HG03442 (cell line): ENCODE measurements around the gene PBX1.

Experiments used
- ATAC-seq: cut with Tn5 transposase; IDR thresholded peaks from one replicate; pipeline ENCODE4 v1.9.1; 2021; ENCODE audit warnings: mild to moderate bottlenecking, moderate library complexity; ENCODE audit not compliant: unreplicated experiment

PBX1 gene

DNA sequence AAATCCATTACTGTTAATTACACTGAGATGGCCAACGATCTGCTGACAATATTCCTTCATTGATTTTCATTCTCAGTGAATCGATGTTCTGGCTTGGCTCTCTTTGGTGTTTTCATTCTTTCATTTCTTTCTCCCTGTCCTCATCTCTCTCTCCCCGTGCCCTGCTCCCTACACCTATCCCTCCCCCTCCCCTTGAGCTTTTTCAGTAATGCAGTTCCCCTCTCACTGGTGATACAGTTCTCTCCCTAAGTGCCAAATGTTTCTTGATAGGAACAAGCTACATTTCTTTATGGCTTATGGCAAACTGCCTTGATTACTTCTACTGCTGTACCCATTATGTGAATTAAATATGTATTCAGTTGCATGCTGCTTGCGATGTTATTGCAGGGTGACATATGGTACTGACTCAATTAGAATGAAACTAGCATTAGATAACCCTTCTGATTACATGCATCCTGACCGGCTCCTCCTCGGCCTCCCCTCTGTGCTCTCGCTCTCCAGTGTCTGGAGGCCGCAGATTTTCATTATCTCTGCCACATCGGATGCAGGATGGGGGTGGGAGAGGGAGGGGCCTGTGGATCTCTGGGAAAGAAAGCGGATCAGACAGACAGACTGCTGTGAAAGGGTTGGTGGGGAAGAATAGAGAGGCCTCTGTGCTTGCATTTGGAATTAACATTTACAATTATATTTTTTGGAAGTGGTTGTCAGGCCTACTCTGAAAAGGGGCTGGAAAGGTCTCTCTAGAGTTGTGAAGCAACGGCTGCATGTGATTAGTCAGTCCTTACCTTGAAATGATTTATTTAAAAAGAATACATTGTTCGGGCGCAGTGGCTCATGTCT, 130.9 kb downstream of the PBX1 start:
- no peak for ATAC-seq

DNA sequence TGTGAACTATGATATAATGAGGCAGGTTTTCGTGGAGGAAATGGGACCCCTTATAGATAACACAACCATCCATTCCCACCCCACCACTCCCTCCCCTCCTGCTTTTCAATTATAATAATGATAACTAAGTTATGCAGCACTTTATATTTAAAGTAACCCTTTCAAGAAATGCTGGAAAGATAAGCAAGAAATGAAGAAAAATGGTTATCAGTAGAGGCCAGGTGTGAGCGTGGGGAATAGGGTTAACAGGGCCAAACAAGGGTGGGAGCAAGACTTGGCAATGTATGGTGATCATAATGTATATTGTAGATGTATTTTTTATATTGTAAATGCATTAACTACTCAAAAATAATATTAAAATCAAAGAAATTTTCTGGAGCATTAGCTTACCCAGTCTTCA, 133.4 kb downstream of the PBX1 start:
- no peak for ATAC-seq

DNA sequence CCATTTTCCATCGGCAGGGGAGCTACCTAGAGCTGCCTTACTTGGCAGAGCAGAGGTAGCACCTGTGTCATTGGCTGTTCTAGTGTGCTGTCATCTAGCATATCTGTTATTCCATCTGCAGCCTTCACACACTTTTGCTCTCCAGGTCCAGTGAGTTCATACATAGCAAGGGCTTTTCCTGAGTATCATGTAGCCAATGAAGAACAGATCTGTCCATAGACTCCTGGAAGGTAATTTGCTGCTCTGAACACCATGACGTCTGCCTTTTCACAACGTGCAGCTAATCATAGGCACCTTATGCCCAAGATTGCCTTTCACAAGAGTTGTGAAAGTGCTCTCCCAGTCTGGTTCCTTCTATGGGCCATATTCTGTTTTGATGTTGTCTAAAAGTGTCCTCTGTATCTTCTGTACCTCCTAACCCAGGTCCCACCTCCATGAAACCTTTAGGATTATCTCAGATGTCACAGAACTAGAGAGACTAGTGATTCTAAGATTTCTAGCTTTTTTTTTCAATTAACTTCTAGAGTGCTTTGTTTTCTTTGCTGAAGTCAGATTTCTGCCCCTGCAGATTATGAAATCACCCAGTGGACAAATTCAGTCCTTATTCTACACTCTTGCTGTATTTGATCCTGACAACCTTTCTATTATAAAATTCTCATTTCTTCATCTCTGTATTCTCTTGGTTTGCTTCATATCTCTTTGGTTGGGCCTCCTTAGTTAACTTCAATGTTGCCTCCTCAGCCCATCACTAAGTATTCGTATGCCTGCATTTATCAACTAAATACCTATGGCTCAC, 134.8 kb downstream of the PBX1 start:
- ATAC-seq: no peak

DNA sequence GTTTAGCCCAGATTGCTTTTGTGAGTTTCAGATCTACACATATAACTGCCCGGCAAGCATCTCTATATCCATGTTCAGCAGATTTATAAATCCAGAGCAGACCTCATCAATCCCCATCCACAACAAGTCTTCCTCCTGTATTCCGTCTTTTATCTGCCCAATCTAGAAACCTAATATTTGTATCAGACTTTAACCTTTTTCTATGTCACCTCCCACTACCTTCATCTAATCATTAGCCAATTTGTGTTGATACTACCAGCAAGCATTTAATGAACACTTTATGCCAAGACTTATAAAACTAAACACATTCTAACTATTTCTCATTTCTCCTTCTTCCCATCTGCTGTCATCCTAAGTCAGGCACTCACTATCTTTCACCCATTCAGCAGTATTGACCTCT, 135.5 kb downstream of the PBX1 start:
- no peak for ATAC-seq

DNA sequence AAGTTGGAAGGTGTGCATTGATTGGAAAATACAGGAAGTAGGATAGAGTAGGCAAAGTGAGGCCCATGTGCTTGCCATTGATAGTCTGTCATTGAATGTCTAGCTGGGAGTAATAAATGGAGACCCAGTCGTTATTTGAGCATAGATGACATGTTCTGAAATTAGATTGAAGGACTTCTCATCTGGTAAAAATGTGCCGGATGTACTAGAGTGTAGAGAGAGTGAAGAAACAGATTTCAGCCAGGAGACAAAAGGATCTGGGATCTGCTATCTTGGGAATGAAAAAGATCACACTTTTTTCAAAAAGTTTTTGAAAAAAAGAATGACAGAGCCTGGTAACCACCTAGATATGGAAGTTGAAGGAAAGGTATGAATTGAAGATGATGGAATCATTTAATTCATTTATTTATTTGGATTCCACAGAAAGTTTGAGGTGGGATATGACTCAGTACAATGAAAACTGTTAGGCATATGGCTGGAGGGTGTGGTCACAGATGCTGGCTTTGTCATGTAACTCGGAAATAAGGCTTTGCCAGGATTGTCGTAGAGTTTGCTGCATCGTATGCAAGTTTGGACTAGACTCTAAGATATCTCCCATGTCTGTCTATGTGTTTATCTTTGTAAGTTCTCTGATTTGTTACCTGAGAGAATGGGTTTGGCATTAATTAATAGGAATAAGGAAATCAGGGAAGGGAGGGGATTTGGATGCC, 137.1 kb downstream of the PBX1 start:
- no peak for ATAC-seq

DNA sequence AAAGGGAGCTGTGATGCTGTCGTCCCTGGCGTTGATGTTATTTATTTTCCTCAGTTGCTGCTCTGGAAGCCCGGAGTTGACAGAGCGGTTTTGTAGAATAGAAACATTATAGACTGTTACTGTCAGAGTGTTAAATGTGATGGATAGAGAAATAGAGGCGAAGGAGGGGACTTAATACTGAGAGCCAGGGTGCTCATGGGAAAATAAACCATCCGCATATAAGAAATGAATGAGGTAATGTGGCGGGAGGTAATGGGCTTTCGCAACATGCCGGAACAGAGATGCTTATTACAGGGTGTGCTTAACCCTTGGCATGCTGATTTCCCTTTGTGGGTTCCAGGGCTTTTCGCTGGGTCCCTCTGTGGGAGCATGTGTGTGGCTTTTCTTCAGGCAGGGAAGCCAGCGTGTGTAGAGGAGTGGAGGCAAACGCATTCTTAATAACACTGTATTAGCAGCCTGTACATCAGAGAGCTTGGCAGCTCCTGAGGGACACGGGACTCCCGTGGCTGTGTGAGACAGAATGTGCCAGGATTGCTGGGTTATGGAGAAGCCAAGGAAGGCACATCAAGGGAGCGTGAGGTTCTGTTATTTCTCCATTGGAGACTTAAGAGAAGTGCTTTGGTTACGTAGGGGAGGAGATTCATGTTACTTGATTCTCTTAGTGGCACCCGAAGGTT, 141.0 kb downstream of the PBX1 start:
- ATAC-seq: no peak

DNA sequence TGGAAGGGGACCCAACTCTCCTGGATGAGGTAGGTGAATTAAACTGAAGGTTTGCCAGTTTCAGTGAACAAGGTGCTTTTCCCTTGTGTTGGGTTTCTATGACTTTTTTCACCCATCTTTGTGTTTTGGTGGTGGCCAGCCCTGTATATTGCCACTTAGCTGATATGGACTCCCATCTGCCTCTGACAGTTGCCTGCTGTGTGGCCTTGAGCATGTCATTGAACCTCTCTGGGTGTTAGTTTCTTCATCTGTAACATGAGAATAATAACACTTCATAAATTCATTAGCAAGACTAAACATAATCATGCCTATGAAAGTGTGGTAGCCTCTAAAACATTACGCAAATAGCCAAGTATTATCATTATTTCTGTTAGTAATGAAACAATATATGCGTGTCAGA, 141.7 kb downstream of the PBX1 start:
- no peak for ATAC-seq

DNA sequence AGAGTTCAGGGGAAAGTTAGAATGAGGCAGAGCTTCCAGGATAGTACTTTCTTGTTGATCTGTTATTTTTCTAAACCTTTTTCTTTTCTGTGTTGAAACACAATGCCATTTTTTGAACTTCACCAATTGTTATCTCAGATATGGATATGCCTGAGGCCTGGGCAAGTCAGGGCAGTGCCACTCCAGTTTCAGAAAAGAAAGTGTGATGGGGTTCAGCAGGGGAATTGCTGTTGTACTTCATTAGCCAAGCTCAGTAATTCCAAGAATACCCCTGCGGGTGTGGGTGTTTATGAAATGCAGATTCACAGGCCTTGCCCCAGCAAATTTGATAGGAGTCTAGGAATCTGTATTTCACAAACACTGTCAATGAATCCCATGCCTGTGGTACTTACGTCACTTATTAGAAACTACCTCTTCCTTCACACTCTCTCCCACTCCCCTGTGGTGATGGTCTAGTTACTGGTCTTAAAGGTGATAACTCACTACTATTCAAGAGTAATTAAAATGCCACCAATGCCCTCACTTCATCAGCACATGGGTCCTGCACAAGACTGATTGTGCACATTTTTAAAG, 142.3 kb downstream of the PBX1 start:
- ATAC-seq: no peak

DNA sequence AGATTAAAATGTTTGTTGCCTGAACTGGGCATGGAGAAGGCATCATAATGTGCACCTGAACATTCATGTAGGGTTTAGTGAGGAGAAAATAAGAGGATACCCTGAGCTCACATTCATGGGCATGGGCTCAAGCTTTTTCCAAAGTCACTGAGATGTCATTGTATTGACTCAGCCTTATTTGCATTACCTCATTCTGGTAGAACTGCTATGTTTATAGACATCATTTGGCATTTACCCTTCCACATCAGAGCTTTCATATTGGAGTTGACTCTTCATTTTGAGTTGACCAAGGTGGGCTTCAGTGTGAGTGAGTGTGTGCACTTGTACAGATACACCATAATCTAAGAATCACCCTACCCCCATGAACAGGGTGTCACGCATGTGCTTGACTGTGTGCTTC, 143.2 kb downstream of the PBX1 start:
- ATAC-seq: no peak

DNA sequence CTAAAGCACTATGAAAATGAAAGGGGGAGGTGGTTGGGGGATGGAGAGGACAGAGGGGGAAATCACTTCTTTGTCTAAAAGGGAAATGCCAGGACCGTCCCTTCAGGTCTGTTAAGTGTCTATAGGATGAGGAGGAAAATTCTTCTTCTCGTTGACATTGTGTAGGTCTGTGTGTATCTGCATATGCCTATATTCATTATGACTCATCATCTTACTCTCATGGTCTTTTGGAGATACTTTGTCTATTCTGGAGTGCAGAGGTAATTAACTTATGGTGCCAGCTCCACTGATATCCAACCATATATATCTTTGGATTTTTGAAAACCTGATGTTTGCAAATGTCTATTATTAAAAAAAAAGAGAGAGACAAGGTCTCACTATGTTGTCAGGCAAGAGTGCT, 143.7 kb downstream of the PBX1 start:
- no peak for ATAC-seq

DNA sequence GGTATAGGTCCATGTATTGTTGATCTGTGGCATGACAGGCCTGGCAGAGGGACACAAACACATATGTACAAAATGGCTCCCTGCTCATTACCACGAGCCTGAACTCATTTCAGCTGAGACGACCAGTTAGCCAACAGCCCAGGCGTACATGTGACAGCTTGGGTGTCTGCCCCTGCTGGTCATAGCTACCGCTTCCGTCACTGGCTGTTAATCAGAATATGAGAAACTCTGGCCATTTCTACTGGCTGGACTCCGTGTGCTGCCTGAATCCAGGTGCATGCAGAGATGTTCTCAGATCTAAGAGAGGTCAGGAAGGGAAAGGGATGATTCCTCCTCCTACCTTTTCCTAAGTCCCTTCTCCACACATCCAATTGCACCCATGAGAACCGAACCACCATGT, 144.5 kb downstream of the PBX1 start:
- no peak for ATAC-seq

DNA sequence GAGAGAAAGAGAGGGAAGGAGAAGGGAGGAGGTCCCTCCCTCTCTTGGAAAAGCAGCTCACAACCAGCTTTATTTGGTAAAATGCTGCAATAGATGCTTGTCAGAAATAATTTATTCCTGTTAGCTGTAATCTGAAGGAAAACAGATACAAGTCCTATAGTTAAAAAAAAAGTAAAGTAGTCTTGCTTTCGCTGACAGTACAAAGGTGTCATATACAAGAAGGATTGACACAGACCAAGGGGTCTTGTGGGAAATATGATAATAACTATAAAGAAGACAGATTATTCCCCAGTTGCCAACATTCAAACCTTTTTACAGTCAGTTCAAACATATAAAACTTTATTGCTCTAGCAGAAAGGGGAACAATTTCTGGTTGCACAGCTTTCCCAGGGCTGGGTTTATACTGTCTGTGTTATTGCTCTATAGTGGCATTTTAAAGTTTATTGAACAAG, 145.0 kb downstream of the PBX1 start:
- ATAC-seq: no peak

DNA sequence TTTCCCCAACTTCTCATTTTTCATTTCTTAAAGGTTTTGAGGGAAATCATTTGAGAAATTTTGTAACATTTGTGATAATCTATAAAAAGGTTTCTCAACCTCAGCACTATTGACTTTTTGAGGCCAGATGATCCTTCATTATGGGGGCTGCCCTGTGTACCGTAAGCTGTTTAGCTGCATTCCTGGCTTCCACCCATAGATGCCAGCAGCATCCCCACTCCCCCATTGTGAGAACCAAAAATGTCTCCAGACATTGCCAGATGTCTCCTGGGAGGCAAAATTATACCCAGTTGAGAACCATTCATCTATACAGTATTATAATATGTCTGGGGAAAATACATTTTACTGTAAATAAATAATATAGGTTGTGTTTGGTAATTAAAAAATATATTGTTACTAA, 146.0 kb downstream of the PBX1 start:
- no peak for ATAC-seq

DNA sequence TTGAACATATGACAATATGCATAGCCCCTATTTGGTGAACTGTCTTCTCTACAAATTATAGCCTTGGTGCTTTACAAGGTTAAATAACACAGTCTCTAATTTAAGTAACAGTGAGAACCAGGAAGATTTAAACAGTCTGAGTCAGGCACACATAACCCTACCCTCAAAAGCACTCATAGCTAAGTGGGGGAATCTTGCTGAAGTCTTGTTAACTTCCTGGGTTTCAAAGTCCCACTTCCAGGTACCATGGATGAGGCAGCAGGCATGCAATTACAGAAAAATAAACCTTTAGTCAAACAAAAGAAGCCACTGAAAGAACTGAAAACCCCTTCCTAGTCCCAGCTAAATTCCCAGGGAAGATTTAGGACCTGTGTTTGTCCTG, 147.6 kb downstream of the PBX1 start:
- ATAC-seq: no peak

DNA sequence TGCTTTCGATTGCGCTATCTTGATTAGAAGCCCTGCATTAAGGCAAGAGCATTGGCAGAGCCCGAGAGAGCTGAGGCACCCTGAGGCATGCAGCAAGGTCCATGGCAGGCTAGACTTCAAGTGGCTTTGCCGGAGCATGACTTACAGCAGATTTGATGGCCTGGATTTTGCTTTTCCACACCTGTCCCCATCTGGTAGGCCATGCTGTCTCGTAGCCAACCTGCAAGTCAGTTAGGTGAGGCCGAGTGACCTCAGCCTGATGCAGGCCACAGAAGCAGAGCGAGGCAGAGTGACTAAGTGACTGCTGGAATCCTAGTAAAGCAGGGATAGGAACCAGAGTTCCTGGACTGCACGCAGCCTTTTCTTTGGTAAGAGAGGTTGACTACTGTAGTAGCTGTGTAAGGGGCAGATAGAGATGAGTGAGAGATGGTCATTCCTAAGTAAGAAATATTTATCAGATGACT, 148.9 kb downstream of the PBX1 start:
- ATAC-seq: no peak

DNA sequence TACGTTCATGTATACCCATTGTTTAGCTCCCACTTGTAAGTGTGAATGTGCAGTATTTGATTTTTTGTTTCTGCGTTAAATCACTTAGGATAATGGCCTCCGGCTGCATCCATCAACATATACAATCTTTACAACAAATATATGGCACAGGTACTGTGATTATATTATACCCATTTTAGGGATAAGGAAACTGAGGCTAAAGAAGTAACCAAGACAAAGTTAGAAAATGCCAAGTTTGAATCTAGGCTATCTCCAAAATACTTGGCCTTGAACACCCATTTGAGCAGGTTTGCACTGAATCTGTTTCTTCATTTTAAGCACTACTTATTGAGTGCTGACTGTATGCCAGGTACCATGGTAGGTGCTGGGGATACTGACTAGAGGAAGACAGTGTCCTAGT, 149.6 kb downstream of the PBX1 start:
- no peak for ATAC-seq

DNA sequence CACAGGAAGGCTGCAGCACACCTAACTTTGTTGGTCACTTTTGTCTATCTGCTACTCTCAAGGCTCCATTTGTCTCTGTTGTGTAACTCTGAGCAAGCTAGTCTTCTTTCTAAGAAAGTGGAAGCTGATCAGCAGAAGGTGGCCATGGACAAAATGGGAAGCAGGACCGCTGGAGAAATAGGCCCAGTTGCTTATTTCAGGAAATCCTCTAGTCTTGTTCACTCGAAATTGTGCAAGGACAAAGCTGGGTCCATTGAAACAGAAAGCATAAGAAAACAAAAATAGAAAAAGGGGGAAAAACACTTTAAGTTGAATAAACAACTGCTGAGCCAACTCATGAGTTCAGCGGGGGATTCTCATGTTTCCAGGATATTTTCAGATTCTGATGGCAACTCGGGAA, 150.1 kb downstream of the PBX1 start:
- no peak for ATAC-seq

DNA sequence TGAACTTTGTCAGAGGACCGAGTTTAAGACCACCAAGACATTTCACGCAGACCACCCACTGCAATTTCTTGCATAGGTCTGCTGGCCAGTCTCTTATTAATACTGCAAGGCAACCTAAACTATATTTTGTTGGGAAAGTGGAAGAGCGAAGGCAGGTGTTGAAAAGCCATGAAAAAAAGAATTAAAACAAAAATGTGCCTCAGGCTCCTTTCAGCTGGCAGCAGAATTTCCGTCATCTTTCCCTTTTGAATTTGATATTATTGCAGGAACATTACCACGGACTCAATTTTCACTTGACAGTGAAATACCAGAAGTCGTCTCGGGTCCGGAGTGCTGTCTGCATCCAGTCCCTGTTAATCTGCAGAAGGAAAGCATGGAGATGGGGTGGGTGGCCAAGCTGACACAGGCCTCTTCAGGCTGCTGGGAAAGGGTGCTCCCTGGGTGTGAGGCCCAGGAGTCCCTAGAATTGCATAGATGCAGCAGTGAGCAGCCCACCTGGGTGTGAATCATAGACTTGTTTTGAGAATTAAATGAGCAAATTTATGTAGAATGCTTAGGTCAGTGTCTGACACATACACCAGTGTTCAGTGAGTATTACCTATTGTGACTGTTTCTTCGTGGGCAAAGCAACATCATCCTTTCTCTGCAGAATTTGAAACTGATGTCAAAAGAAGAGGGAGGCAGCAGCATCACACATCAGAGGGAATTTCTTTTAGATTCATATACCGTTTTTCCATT, 150.7 kb downstream of the PBX1 start:
- no peak for ATAC-seq

DNA sequence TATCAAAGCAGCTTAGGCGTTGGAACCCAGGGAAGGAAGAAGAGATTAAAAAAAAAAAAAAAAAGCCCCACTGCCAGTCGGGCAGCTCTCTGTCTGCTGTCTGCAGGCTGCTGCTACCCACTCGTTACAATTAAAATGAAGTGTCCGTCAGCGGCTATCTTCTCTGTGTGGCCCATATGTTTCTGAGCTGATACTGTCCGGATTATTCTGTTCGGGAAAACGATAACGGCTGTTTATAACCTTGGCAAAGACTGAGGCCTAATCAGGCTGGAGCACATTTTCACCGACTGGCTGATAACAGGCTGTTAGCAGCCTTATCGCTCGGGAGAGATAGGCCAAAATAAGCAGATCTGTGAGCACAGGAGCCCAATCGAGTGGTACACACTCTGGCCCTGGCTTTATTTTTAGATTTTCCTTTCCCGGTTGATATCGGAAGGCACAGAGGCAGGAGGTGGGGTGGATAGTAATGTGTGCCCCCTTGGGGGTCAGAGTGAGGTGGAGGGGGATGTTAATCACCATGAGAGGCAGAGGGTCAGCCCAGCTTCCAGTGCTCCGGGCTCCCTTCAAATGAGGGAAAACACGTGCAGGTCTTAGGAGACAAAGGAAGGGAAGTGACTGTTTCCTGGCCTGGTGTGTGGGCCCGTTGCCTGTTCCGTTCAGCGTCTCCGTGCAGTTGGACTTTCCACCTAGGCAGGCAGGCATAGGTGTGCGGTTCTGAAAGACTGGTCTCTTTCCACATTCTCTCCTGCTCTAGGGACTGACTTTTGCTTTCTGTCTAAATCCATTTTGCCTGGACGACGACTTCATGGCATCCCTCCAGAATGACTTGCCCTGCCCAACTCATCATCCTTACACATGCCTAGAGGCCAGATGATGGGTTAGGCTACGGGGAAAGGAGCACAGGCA, 153.4 kb downstream of the PBX1 start:
- ATAC-seq: no peak
